IPS-18a (cell line): ENCODE data around the gene GNAT3.

Source experiments
- H3K27ac ChIP-seq: one replicate; pipeline ENCODE4 v1.5.1; 2013; ENCODE audit warnings: low read length
- H3K27me3 ChIP-seq: one replicate; pipeline ENCODE4 v1.6.1; 2013; ENCODE audit warnings: mild to moderate bottlenecking, low read length; ENCODE audit not compliant: control insufficient read depth, insufficient read depth
- H3K36me3 ChIP-seq: one replicate; pipeline ENCODE4 v1.6.1; 2013; ENCODE audit warnings: low read depth, low read length; ENCODE audit not compliant: control insufficient read depth
- H3K4me1 ChIP-seq: one replicate; pipeline ENCODE4 v1.6.1; 2013; ENCODE audit warnings: low read depth, low read length; ENCODE audit not compliant: control insufficient read depth
- H3K4me3 ChIP-seq: one replicate; pipeline ENCODE4 v1.5.1; 2013; ENCODE audit warnings: low read length
- H3K9ac ChIP-seq: one replicate; pipeline ENCODE4 v1.6.1; 2013; ENCODE audit warnings: mild to moderate bottlenecking, low read length, moderate library complexity
- H3K9me3 ChIP-seq: one replicate; pipeline ENCODE4 v1.6.1; 2013; ENCODE audit warnings: low read depth, low read length; ENCODE audit not compliant: control insufficient read depth

Gene GNAT3

GRCh38 chr7:80459776-80460510, 51.9 kb downstream of the GNAT3 start:
- Histone ChIP-seq H3K27me3 (no peaks in the 10 kb centered on the region), H3K4me1 (no peaks in the 10 kb centered on the region), H3K9me3 (no peaks in the 10 kb centered on the region), H3K36me3 (no peaks in the 10 kb centered on the region), H3K9ac (no peak overlapping the region), H3K4me3 (no peak overlapping the region), H3K27ac (no peak overlapping the region)

- Histone ChIP-seq H3K4me1 (no peaks in the 10 kb centered on the region), H3K9me3 (no peaks in the 10 kb centered on the region), H3K27ac (no peak overlapping the region), H3K4me3 (no peak overlapping the region), H3K36me3 (no peaks in the 10 kb centered on the region), H3K9ac (no peak overlapping the region), H3K27me3 (no peaks in the 10 kb centered on the region)
Observed at GRCh38 chr7:80458822-80459725, 52.8 kb downstream of the GNAT3 start.

- H3K9me3 ChIP-seq: no peaks in the 10 kb centered on the region
- no peaks in the 10 kb centered on the region for H3K4me1 ChIP-seq
- H3K27ac ChIP-seq: no peak overlapping the region
- no peaks in the 10 kb centered on the region for H3K36me3 ChIP-seq
- no peak overlapping the region for H3K9ac ChIP-seq
- H3K27me3 ChIP-seq: no peaks in the 10 kb centered on the region
- H3K4me3 ChIP-seq: no peak overlapping the region
Observed at GRCh38 chr7:80453699-80454340, 58.0 kb downstream of the GNAT3 start.

- Histone ChIP-seq H3K27me3 (no peaks in the 10 kb centered on the region), H3K36me3 (no peaks in the 10 kb centered on the region), H3K9ac (no peak overlapping the region), H3K27ac (no peak overlapping the region), H3K4me1 (no peaks in the 10 kb centered on the region), H3K9me3 (no peaks in the 10 kb centered on the region), H3K4me3 (no peak overlapping the region)
Observed at GRCh38 chr7:80450621-80451308, 61.1 kb downstream of the GNAT3 start.

GRCh38 chr7:80449836-80450235, 62.0 kb downstream of the GNAT3 start:
- Histone ChIP-seq H3K4me1 (no peaks in the 10 kb centered on the region), H3K9me3 (no peaks in the 10 kb centered on the region), H3K4me3 (no peak overlapping the region), H3K36me3 (no peaks in the 10 kb centered on the region), H3K27me3 (no peaks in the 10 kb centered on the region), H3K9ac (no peak overlapping the region), H3K27ac (no peak overlapping the region)

- no peak overlapping the region for H3K4me3 ChIP-seq
- no peak overlapping the region for H3K27ac ChIP-seq
- no peak overlapping the region for H3K9ac ChIP-seq
- no peaks in the 10 kb centered on the region for H3K9me3 ChIP-seq
- no peaks in the 10 kb centered on the region for H3K4me1 ChIP-seq
- no peaks in the 10 kb centered on the region for H3K27me3 ChIP-seq
- H3K36me3 ChIP-seq: no peaks in the 10 kb centered on the region
Observed at GRCh38 chr7:80445351-80445750, 66.5 kb downstream of the GNAT3 start.

- Histone ChIP-seq H3K9me3 (no peaks in the 10 kb centered on the region), H3K27me3 (no peaks in the 10 kb centered on the region), H3K27ac (no peak overlapping the region), H3K4me3 (no peak overlapping the region), H3K36me3 (no peaks in the 10 kb centered on the region), H3K9ac (no peak overlapping the region), H3K4me1 (no peaks in the 10 kb centered on the region)
Observed at GRCh38 chr7:80444811-80445210, 67.1 kb downstream of the GNAT3 start.

- no peaks in the 10 kb centered on the region for H3K9me3 ChIP-seq
- H3K27me3 ChIP-seq: no peaks in the 10 kb centered on the region
- H3K9ac ChIP-seq: no peak overlapping the region
- no peak overlapping the region for H3K4me3 ChIP-seq
- H3K27ac ChIP-seq: no peak overlapping the region
- no peaks in the 10 kb centered on the region for H3K4me1 ChIP-seq
- no peaks in the 10 kb centered on the region for H3K36me3 ChIP-seq
Observed at GRCh38 chr7:80443325-80443724, 68.5 kb downstream of the GNAT3 start.

- Histone ChIP-seq H3K27ac (no peak overlapping the region), H3K36me3 (no peaks in the 10 kb centered on the region), H3K27me3 (no peaks in the 10 kb centered on the region), H3K4me3 (no peak overlapping the region), H3K9me3 (no peaks in the 10 kb centered on the region), H3K9ac (no peak overlapping the region), H3K4me1 (no peaks in the 10 kb centered on the region)
Observed at GRCh38 chr7:80440883-80441282, 71.0 kb downstream of the GNAT3 start.

GRCh38 chr7:80439894-80440821, 71.7 kb downstream of the GNAT3 start:
- no peaks in the 10 kb centered on the region for H3K9me3 ChIP-seq
- H3K36me3 ChIP-seq: no peaks in the 10 kb centered on the region
- H3K27me3 ChIP-seq: no peaks in the 10 kb centered on the region
- H3K9ac ChIP-seq: no peak overlapping the region
- no peak overlapping the region for H3K27ac ChIP-seq
- H3K4me1 ChIP-seq: no peaks in the 10 kb centered on the region
- no peak overlapping the region for H3K4me3 ChIP-seq
